Thyroid gland (tissue), 4 donors: Measurements from ENCODE around the gene RAET1E.

Experiments
- POLR2A ChIP-seq, 2 donors: fragments of 450-650 bp; IDR thresholded peaks; one replicate each; pipeline ENCODE4 v1.6.1; 2017; ENCODE audit warnings: antibody characterized with exemption in 2 of 2, mild to moderate bottlenecking in 2 of 2, moderate library complexity in 1 of 2
- TF ChIP-seq, protein P1 (sequence below), 6 experiments: fragments of 200-600 bp in 3 of 6; fragments of 450-650 bp in 3 of 6; sonication (generic) in 3 of 6; IDR thresholded peaks; one replicate each; pipeline ENCODE4 v1.5.1; 2016 to 2019; ENCODE audit warnings: antibody characterized with exemption in 6 of 6, mild to moderate bottlenecking in 2 of 6, inconsistent platforms in 1 of 6, moderate library complexity in 1 of 6

DNA sequence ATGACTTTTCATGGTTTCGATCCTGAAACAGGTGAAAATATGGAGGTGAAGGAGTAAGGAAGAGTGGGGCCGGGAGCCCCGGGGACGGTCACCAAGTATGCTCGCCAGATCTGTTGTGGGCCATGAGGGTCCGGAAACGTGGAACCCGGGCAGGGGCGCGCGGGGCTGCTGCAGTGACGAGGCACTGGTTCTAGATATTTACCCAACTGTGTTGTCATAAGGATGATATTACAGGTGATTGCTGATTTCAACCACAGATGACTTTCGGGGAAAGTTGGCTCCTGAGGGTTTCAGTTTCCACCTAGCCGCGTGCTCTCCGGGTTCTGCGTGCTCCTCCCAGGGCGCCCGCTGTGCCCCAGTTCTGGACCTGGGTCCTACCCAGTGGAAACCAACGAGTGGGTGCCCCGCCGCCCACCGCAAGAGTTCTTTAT, 12.8 kb upstream of the RAET1E start:
- TF ChIP-seq, protein P1, sequence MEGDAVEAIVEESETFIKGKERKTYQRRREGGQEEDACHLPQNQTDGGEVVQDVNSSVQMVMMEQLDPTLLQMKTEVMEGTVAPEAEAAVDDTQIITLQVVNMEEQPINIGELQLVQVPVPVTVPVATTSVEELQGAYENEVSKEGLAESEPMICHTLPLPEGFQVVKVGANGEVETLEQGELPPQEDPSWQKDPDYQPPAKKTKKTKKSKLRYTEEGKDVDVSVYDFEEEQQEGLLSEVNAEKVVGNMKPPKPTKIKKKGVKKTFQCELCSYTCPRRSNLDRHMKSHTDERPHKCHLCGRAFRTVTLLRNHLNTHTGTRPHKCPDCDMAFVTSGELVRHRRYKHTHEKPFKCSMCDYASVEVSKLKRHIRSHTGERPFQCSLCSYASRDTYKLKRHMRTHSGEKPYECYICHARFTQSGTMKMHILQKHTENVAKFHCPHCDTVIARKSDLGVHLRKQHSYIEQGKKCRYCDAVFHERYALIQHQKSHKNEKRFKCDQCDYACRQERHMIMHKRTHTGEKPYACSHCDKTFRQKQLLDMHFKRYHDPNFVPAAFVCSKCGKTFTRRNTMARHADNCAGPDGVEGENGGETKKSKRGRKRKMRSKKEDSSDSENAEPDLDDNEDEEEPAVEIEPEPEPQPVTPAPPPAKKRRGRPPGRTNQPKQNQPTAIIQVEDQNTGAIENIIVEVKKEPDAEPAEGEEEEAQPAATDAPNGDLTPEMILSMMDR (IDR thresholded peaks at IDR 0.05): no peak
- TF ChIP-seq POLR2A (IDR thresholded peaks at IDR 0.05): no peak
